Uterus (tissue), 2 donors: Measurements from ENCODE around the gene MAML2.

ENCODE experiments used
- POLR2A ChIP-seq, 2 donors: fragments of 450-650 bp; IDR thresholded peaks; one replicate each; pipeline ENCODE4 v1.6.1; 2016; ENCODE audit warnings: antibody characterized with exemption in 2 of 2, mild to moderate bottlenecking in 1 of 2, moderate library complexity in 1 of 2
- TF ChIP-seq, protein P1 (sequence below), 4 experiments: fragments of 200-600 bp in 2 of 4; fragments of 450-650 bp in 2 of 4; sonication (generic) in 2 of 4; IDR thresholded peaks; one replicate each; pipeline ENCODE4 v1.5.1; 2016 to 2019; ENCODE audit warnings: antibody characterized with exemption in 4 of 4, mild to moderate bottlenecking in 2 of 4, moderate library complexity in 1 of 4

DNA sequence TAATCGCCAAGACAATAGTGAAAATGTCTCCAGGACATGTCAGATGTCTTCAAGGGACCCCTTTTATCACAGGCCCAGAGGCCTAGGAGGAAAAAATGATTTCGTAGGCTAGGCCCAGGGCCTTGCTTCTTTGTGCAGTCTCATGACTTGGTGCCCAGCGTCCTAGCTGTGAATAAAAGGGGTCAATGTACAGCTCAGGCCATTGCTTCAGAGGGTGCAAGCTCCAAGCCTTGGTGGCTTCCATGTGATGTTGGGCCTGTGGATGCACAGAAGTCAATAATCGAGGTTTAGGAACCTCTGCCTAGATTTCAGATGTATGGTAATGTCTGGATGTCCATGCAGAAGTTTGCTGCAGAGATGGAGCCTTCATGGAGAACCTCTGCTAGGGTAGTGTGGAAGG, 398.4 kb downstream of the MAML2 start:
- TF ChIP-seq, protein P1, sequence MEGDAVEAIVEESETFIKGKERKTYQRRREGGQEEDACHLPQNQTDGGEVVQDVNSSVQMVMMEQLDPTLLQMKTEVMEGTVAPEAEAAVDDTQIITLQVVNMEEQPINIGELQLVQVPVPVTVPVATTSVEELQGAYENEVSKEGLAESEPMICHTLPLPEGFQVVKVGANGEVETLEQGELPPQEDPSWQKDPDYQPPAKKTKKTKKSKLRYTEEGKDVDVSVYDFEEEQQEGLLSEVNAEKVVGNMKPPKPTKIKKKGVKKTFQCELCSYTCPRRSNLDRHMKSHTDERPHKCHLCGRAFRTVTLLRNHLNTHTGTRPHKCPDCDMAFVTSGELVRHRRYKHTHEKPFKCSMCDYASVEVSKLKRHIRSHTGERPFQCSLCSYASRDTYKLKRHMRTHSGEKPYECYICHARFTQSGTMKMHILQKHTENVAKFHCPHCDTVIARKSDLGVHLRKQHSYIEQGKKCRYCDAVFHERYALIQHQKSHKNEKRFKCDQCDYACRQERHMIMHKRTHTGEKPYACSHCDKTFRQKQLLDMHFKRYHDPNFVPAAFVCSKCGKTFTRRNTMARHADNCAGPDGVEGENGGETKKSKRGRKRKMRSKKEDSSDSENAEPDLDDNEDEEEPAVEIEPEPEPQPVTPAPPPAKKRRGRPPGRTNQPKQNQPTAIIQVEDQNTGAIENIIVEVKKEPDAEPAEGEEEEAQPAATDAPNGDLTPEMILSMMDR (IDR thresholded peaks at IDR 0.05), result no peak
- TF ChIP-seq POLR2A (IDR thresholded peaks at IDR 0.05), result no peak
